Measurements from ENCODE around the gene BCL2L13.
A peak's percentile ranks its signal among the peaks of the same experiment; 100 is the strongest.
"Not testable (repeated sequence)": the region's sequence is repeated elsewhere in the genome, so short reads cannot be mapped to it uniquely, and the experiment has no call there.

The BCL2L13 gene

GRCh38 chr22:17761138-17761488, 122.6 kb downstream of the BCL2L13 start:
- no peak for DNase-seq

DNA sequence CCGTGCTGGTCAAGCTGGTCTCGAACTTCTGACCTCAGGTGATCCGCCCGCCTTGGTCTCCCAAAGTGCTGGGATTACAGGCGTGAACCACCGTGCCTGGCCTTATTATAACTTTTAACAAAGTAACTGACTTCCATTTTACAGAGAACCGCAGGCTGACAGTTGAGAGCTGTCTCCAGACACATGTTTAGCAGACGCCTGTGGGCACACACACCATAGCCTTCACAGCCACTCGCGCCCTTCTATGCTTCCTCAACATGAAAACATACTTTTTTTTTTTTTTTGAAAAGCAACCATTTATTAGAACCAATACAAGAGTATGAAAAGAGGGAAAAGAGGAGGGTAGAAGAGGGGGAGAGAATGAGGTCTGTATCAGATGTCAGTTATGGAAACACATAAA, 124.9 kb downstream of the BCL2L13 start:
- DNase-seq, result not testable (repeated sequence)

DNA sequence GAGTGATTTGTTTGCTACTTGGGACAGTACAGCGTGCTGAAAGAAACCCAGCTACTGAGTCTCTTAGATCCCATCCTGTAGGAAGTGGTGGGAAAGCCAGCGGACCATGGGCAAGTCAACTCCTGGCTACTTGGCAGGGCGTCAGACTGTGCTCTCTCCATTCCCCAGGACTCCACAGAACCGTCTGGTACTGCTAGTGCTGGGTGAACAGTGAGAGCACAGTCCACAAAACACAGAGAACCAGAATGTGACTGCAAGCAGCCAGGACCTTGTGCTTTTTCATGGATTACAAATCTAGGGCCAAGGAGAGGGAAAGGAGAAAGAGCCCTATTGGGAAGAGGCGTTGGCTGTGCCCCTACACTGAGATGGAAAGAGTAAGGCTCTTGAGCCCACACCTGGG, 125.5 kb downstream of the BCL2L13 start:
- DNase-seq, result no peak

DNA sequence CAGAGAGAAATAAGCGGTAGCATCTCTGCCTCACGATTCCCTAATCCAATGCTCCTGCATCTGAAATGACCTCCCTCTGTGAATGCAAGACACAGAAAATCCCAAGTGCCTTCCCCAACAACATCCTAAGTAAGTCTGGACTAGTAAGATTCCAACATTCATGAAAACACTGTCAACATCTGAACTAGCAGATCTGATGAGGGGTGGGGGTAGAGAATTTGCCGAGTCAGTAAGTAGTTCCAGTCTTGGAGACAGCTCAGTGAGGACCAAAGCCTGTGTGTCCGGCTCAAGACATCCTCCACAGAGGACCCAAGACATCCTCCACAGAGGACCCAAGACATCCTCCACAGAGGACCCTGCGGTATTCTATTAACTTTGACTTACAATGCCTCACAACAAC, 126.3 kb downstream of the BCL2L13 start:
- not testable (repeated sequence) for DNase-seq

DNA sequence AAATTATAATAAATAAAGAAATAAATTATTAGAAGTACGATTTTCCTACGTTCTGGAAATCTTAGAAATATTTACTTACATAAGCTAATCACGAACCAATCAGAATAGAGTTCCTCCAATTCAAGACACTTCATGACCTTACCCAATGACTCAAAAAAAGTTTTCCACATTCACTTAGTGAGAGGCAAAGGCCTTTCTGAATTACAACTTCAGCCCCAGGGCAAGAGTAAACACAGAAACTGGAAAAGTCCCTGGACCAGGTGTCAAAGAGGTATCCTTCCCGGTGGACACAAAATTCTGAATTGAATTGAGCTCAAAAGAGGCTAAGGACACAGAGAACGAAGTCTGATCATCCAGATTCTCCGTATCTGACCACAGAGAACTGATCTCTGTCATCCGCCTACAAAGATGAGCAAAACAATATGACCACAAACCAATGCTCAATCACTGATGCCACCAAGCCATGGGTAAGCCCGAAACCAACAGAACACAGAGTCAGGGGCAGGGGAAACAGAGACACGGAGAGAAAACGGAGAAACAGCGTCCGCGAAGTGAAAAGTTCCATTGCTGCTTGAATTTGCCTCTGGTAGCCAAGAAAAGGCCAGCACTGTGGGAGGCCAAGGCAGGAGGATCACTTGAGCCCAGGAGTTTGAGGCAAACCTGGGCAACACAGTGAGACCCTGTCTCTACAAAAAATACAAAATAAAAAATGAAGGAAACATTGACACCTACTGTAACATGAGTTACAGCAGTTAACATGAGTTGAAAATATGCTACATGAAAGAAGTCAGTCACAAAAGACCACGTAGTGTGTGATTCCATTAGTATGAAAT, 128.9 kb downstream of the BCL2L13 start:
- DNase-seq, result no peak

- DNase-seq, result no peak
Observed at GRCh38 chr22:17769013-17769715, 130.6 kb downstream of the BCL2L13 start.

GRCh38 chr22:17769716-17770082, 131.1 kb downstream of the BCL2L13 start:
- no peak for DNase-seq

DNA sequence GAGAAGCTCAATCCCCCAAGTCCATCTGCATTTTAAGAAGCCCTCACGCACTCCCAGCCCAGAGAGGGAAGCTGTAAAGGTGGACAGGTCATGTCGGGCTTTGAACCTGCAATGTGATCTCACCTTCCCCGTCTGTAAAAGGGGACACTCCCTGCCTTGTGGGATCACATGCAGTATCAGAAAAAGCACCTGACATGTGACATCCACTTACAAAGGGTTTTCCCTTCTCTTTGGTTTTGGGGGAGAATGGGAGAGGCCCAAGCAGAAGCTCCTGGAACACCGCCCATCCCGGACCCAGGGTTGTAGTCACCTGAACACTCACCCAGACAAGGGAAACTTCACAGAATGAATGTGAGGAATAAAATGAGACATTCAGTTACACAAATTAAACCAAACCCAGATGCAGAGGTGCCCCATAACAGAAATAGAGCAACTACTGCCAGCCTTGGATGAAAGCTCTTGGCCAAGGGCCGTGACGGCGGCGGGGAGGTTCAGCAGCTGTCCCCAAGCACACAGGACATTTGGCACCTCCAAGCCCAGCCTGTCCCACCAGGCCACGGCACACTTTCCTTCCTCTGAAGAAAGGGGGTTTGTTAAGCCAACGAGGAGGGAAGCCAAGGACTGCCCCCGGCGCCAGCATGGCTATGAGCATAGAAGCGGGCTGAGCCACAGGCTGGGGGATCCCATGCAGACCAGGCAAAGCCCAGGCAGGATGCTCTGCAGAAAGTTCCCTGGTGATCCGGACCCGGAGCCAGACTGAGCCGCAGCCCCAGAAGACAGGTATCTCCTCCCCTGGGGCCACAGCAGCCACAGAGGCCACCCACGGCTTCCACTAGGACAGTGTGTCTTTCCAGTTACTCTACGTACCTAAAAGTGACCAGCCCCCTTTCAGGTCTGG, 131.9 kb downstream of the BCL2L13 start:
- DNase-seq, result no peak

GRCh38 chr22:17772249-17772957, 133.8 kb downstream of the BCL2L13 start:
- DNase-seq, result no peak

- DNase-seq, result peak; percentile 34
Observed at GRCh38 chr22:17772958-17773605, 134.5 kb downstream of the BCL2L13 start.

DNA sequence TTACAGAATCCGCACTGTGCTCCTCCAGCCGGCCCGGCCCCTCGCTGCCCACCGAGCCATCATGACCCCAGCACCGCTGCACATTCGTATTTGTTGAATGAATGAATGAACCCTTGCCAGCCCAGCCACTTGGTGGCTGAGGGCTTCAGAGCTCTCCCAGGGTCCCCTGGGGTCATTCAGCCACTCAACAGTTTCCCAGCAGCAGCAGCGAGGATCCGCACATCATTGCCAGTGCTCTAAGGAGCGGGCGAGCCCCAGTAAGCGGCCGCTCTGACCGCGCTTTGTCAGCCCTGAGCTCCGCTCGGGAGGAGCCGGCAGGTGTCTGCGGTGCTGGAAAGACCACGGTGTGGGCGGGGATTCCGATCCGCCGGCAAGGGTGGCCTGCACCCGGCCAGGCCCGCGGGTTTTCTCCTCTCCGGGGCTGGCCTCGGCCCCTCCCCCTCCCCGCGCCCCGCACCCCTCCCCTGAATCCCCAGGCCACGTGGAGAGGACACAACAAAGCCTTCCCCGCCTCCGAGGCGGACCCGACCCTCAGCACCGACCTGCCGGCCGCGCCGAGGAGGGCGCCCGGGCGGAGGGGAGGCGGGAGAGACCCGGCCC, 135.1 kb downstream of the BCL2L13 start:
- DNase-seq, result peak; percentile 74

GRCh38 chr22:17774206-17774925, 135.8 kb downstream of the BCL2L13 start, which contains the start of gene BID:
BID (minus strand) TSS chr22:17774469; CDS start chr22:17750116, 24,353 bp downstream.
- DNase-seq, result peak; percentile 34

- DNase-seq, result no peak
Observed at GRCh38 chr22:17774926-17775685, 136.5 kb downstream of the BCL2L13 start.

DNA sequence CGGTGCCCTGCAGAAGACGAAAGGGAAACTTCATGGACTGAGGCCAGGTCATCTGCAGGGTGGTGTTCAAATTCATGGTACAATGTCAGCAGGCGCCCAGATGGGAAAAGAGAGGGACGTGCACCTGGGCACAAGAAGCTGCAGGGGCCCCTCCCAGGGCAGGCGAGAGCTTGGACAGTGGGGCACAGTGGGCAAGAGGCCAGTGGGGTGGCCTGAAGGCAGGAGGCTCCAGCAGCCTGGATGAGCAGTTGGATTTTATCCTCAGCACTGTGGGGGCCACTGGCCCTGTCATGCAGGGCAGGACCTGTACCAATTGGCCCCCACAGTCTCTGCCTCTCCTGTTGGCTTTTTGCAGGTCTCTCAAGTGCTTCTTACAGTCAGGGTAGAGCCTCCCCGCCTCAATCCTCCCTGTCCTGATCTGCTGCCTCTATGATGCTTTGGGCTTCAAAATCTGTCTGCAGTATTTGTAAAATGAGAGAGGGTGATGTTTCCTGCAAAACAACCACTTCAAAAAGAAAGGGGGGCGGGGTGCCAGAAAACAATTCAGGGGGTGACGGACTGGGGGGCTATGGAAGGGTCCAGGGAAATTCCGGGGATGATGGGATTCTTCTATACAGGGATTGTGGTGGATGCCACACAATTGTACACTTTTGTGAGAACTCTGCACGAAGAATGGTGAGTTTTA, 137.4 kb downstream of the BCL2L13 start:
- no peak for DNase-seq

GRCh38 chr22:17777005-17777716, 138.6 kb downstream of the BCL2L13 start:
- DNase-seq, result no peak

GRCh38 chr22:17777717-17778044, 139.1 kb downstream of the BCL2L13 start:
- no peak for DNase-seq

- DNase-seq, result no peak
Observed at GRCh38 chr22:17778412-17778976, 139.9 kb downstream of the BCL2L13 start.
